NCI-H1092 (cell line): ENCODE data around the gene NT5DC4.
"Not testable (repeated sequence)": the region's sequence is repeated elsewhere in the genome, so short reads cannot be mapped to it uniquely, and the experiment has no call there.

Source experiments
- DNase-seq: peaks from one replicate; lab custom pipeline; 2025; lab: John Stamatoyannopoulos, UW

The NT5DC4 gene

DNA sequence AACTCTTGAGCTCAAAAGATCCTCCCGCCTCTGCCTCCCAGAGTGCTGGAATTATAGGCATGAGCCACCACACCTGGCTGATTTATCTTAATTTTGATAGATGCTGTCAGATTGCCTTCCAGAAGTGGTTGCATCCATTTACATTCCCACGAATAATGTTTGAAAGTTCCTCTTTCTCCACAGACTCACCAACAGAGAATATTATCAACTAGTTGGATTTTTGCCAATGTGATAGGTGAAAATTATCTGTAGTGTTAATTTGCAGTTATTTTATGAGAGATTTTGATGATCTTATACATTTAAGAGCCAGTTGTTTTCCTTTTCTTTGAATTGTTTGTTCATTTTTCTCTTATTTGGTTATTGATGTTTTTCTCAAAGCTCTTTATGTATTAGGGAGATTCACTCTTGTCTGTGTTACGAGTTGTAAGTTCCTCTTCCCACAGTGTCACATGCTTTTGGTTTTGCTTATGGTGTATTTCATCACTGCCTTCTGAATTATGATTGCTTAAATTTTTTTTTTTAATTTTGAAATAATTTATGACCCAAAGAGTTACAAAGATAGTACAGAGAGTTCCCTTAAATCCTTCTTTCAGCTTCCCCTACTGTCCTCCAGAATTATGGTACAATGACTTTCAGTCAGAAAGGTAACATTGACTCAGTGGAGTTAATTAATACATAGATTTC, 20.7 kb upstream of the NT5DC4 start:
- DNase-seq: no peak

DNA sequence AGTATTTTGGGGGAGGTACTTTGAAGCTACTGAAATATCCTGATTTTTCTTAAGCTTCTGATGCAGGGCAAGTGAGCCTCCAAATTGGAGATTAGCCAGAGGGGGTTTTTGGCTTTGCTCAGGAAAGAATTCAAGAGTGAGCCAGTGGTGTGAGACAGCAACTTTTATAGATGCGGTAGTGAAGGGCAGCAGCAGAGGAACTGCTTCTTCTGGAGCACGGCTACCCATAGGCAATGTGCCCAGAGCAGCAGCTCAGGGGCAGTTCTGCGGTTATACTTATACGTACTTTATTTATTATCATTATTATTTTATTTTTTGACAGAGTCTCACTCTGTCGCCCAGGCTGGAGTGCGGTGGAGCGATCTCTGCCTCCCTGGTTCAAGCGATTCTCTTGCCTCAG, 19.8 kb upstream of the NT5DC4 start:
- no peak for DNase-seq

DNA sequence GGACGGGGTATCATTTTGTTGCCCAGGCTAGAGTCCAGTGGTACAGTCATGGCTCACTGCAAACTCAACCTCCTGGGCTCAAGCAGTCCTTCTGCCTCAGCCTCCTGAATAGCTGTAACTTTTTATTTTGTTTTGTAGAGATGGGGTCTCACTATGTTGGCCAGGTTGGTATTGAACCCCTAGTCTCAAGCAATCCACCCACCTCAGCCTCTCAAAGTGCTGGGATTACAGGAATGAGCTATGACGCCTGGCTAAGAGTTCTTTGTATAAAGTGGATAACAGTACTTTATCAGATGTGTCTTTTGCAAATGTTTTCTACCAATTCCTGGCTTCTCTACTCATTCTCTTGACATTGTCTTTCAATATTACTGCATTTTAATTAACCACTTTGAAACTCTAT, 17.1 kb upstream of the NT5DC4 start:
- DNase-seq: no peak

DNA sequence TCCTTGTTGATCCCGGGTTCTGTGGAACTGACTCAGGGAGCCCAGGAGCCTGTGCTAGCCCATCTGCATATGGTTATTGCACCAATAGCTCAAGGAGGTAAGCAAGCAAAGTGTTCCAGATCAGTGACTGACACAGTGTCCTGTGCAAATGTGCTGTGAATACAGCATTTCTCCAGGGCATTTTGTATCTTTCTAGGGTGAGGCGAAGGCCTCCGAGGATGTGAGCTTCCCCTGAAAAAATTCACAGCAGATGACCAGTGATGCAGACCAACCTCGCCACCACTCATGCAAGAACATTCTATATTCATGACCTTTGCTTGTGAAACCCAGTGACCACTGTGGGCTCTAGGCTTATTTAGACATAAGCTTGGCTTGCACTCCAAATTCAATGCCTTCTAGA, 15.2 kb upstream of the NT5DC4 start:
- no peak for DNase-seq

DNA sequence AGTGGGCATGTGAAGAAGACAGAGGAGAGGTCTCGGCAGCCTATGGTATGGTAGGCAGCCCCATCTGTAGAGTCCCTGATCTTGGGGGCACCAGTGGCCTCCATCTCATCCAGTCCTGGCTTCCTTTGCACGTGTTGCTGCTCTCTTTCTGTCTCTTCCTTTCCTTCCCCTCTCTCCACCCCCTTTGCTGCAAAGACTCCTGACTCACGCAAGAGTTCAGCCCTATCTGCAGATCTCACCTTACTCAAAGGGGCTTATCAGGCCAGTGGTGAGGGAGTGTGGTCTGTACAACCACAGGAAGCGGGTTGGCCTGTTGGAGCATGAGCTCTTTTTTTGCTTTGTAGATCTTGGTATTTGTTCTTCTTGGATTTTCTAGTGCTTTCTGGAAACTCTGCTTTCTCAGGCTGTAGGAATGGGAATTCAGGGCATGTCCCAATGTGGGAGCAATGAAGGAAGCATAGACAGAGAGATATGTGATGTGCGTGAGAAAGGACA, 14.6 kb upstream of the NT5DC4 start:
- no peak for DNase-seq

DNA sequence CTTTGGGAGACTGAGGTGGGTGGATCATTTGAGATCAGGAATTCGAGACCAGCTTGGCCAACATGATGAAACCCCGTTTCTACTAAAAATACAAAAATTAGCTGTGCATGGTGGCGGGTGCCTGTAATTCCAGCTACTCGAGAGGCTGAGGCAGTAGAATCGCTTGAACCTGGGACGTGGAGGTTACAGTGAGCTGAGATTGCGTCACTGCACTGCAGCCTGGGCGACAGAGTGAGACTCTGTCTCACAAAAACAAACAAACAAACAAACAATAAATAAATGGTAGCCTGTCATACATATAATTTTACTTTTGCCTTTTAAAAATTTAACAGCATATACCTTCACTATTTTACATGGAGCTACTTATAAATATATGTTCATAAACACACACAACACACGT, 13.9 kb upstream of the NT5DC4 start:
- DNase-seq: not testable (repeated sequence)

DNA sequence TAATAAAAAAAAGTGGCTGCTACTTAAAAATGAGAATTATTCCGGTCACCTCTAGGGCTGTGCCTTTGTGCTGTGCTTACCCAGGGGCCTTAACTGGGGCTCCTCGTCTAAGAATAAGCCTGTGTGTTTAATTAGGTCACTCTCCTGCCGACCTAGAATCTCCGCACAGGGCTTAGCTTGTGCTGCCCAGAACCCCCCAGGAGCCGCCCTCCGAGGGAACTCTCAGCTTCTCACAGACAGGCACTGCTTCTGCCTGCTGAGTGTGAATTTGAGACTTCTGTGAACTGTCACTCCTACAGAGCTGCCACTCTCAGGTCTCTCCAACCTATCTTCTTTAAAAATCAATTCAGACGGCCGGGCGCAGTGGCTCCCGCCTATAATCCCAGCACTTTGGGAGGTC, 11.9 kb upstream of the NT5DC4 start:
- DNase-seq: no peak

DNA sequence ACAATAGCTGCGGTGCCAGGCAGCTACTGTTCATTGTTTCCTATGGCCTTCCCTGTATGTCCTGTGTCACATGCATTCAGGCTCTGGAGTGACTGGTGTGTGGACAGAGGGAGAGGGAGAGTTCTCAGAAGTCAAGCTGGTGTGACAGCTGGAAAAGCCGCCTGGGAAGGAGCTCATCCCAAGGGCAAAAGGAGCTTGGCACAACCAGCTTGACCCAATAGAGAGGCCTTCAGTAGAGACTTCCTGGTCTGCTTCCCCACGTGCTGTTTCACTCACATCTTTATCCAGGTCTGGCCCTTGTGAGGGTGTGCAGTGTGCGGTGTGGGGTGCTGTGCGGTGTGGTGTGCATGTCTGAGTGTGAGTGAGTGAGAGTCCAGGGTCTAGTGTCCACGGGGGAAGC, 11.1 kb upstream of the NT5DC4 start:
- DNase-seq: no peak

DNA sequence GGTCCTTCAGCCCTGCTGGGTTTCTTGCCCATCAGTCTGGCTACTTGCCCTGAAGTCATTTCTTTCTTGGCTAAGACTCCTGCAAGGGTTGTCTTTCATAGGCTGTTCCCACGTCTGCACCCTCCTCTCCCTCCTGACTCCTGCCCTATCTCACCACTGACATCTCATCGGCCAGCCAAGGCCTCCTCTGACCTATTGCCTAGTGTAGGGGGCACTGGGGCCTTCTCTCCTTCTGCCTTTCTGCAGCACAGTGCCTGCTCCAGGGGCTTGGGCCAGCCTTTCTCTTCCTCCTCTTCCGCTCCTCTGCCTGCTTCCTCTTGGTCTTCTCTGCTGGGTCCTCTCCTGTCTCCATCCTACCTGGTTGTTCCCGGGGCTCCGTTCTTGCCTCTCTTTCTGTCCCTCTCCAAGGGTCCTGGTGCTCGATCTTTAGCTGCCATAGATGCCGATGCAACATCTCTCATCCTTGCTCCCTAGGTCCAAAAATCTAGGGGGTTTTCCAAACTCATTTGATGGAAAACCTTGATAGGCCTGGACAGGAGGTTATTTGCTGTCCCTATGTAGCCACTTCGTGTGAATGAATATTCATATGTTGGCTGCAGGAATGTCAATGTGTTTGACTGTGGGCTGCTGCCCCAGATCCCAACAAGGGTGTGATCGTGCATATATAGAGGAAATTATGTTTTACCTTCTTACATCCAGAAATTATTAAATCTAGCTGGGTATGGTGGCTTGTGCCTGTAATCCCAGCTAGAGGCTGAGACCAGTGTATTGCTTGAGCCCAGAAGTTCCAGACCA, 9.7 kb upstream of the NT5DC4 start:
- DNase-seq: no peak

DNA sequence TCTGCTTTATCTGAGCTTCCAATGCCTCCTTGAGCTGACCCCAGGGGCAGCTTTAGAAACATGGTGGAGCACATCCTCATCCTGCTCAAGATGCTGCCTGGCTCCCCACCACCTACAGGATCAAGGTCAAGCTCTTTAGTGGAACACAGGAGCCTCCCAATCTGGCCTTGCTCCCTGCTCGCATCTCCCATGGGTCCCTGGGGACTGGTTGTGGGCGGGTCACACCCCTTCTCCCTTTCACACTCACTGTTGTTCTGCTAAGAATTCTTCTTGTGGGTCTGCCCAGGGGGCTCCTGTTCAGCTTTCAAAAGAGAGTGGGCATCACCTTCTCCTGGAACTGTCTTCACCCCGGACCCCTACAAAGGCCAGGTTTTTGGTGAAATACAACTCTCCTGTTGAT, 8.4 kb upstream of the NT5DC4 start:
- DNase-seq: no peak

DNA sequence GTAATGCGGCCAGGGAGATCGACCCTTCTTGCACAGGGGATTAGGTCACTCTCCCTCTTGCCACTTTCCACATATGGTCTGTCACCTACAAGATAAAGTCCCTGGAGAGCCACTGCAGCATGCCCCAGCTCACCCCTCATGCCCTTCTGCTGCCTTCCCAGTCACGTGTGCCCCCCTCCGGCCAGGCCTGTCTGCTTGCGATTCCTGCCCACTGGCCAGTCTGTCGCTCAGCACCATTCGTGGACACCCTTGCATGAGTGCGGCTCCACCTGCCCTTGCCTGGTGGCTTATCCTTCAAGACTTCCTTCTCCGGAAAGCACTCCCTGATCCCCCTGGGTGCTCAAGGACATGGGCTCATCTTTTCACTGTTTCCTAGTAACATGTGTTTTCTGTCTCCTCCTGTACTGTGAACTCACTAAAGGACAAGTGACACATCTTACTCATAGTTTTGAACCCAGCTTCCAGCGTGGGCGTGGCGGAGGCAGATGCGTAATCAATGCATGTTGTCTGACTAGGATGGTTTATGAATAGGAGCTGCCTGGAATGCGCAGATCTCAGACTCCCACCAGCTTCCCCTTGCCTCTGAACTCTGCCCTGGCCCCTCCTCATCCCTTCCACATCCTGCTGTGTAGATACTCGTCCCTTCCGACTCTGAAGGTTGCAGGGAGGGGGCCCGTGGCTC, 7.8 kb upstream of the NT5DC4 start:
- DNase-seq: no peak

DNA sequence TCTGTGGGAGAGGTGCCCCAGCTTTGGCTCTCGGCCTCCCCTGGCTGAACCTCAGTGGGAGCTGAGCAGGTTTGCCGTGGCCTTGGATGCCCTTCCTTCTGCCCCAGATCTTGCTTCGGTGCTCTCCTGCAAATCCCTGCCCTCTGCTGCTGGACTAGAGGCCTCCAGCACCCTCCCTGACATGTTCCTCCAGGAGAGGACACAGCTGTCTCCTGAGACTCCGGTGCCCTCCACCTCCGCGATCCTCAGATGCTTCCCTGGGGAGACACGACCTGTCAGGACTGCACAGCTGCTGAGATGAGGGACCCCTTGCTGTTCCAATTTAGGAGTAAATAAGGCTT, 7.3 kb upstream of the NT5DC4 start:
- no peak for DNase-seq

DNA sequence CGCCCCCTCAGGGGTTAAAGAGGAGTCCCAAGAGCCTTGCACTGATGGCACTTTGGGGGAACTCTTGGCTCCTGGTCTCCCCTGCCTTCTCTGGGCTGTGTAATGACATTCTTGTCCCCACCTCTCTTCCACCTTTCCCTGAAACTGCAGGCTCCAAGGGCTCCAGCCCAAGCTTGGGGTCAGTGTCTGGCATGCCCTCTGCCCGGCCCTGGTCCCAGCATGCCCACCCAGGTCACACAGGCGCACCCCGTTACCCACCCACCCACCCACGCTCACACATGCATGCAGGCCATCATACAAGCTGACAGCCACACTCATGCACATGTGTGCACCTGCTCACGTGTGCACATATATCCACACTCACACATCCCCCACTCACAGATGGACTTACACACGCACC, 6.9 kb upstream of the NT5DC4 start:
- no peak for DNase-seq

DNA sequence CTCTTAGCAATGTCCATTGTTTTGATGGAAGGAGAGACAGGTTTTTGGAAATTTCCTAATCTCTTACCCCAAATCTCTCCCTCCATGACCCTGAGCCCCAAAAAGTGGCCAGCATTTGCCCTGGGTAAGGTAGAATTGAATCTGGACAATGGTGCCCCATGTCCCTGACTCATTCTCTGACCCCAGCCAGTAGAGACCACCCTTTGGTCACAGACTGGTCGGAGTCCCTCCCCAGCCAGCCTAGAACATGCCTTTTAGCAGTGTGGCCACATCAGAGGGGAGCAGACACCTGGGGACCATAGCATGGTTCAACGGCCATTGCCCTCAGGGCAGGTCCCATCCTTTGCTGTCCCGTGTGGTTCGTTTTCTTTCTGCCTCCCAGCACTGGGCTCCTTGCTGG, 6.5 kb upstream of the NT5DC4 start:
- DNase-seq: no peak

DNA sequence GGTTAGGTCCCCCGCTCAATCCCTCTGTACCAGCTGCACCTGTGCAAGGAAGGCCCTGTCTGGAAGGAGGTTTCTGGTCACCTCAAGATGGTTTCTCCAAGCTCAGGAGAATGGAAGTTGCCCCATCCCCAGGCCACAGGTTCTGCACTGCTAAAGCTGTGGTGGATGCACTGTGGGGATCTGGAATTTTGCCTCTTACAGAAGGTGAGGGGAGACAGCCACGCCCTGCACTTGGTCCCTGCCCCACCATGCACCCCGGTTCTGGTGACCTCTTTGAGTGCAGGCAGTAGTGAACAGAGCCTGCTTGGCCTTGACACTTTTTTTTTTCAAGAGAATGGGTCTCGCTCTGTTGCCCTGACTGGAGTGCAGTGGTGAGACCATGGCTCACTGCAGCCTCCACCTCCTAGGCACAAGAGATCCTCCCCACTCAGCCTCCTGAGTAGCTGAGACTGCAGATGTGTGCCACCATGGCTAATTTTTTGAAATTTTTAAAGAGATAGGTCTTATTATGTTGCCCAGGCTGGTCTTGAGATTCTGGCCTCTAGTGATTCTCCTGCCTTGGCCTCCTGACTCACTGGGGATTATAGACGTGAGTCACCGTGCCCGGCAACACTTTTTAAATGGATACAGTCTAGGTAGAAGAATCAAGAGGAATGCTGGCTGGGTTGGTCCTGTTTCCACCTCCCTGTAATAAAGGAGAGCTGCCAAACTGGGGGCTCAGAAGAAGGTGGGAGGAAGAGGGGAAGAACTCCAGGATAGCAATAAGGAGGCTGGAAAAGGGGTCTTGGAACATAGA, 5.8 kb upstream of the NT5DC4 start:
- DNase-seq: no peak

DNA sequence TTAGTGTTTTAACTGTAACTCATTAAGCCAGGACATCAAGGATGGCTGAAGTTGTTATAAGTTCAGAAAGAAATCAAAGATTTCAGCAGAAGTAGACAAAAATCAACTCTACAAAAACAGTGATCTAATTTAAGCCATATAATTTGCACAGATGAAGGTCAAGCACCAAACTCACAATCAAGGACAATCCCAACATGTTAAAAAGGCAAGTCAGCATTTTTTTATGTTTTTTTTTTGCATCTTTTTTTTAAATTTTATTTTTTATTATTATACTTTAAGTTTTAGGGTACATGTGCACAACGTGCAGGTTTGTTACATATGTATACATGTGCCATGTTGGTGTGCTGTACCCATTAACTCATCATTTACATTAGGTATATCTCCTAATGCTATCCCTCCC, 4.7 kb upstream of the NT5DC4 start:
- DNase-seq: not testable (repeated sequence)

DNA sequence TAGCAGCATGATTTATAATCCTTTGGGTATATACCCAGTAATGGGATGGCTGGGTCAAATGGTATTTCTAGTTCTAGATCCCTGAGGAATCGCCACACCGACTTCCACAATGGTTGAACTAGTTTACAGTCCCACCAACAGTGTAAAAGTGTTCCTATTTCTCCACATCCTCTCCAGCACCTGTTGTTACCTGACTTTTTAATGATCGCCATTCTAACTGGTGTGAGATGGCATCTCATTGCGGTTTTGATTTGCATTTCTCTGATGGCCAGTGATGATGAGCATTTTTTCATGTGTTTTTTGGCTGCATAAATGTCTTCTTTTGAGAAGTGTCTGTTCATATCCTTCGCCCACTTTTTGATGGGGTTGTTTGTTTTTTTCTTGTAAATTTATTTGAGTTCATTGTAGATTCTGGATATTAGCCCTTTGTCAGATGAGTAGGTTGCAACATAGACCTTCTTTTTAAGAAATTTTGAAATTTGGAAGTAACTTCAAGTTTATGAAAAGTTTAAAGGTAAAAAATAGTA, 3.9 kb upstream of the NT5DC4 start:
- DNase-seq: not testable (repeated sequence)

DNA sequence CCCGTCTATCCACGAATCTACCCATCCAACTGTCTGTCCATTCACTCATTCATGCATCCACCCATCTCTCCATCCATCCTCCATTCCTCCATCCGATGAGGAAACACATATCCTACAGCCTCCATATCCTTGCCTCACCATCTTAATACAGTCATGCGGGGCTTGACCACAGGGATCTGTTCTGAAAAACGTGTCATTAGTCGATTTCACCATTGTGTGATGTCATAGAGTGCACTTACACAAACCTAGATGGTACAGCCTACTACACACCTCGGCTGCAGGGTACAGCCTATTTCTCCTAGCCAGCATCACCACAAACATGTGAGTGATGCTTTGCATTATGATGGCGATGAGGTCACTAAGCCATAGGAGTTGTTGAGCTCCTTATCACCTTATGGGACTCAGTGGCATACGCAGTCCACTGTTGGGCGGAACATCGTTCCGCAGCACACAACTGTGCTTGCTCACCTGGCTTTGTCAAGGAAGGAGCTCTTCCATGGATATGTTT, 1.9 kb upstream of the NT5DC4 start:
- DNase-seq: no peak

DNA sequence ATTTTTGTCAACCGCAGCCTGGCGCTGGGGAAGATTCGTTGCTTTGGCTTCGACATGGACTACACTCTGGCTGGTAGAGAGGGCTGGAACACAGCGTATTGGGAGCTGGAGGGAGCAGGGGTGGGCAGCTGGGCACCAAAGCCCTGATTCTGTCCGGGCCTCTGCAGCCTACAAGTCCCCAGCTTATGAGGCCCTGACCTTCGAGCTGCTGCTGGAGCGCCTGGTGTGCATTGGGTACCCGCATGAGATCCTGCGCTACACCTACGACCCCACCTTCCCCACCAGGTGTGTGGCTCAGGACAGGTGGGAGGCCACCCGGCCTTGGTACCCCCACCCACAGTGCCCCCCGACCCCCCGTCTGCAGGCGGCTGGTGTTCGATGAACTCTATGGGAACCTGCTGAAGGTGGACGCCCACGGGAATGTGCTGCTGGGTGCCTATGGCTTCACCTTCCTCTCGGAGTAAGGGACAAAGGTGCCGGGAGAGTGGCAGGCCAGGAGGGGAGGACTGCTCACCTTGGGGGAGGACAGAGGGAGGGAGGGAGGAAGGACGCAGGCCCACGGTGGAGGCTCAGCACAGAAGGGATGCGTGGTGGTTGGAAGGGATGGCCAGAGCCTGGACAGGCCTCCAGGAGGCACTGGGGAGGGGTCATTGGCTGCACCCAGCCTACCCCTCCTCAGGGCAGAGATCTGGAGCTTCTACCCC, 1.2 kb downstream of the NT5DC4 start:
- DNase-seq: no peak

DNA sequence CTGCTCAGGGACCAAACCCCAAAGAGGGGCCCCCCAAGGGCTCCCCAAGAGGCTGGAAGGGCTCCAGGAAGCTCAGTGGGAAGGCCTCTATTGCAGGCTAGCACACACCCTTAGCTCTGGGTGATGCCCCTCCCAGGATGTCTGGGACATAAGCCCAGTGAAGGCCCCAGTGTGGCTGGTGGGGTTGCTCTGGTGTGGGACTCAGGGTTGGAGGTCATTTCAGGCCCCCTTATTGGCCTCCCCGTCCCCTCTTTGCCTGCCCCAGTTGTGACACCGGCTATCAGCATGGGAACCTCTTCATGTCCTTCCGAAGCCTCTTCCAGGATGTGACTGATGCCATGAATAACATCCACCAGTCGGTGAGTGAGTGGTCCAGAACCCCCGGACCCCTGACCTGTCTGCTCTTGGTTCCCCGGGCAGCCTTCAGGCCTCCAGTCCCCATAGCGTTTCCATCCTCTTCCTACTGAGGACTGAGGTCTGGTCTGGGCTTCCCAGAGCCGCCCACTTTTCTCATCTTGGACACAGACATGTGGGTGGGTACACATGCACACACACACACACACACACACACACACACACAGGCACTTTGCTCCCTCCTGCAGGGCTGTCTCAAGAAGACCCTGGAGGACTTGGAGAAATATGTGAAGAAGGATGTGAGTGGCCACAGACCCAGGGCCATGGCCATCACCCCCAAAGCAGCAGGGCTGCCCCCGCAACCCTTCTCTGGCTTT, 2.2 kb downstream of the NT5DC4 start:
- no peak for DNase-seq

DNA sequence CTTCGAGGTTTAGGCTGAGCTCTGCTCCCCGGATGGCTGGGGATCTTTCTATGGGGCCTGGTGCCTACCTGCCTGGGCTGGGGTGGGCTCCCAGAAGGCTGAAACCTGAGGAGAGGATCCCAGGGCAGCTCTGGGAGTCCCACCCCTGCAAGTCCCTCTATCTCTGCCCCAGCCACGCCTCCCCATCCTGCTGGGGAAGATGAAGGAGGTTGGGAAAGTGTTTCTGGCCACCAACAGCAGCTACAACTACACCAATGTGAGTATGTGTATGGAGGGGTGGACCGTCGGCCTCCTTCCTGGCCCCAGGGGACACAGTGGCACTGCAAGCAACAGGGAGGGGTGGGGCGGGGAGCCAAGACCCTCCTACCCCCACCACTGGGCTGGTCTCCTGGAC, 2.7 kb downstream of the NT5DC4 start:
- no peak for DNase-seq
